NB4 (cell line): Measurements from ENCODE around the gene HPSE.

Source experiments
- CTCF ChIP-seq: IDR thresholded peaks from one replicate; pipeline ENCODE4 v1.5.1; 2012; ENCODE audit warnings: low read depth, low read length
- MYC ChIP-seq: IDR thresholded peaks from 2 replicates; pipeline ENCODE4 v1.6.1; 2011; ENCODE audit warnings: low read depth, low read length
- POLR2A ChIP-seq: IDR thresholded peaks from 2 replicates; pipeline ENCODE4 v1.6.1; 2011; ENCODE audit warnings: mild to moderate bottlenecking; ENCODE audit not compliant: insufficient read length; ENCODE audit errors: extremely low read depth

GRCh38 chr4:83285055-83285407 is 49.6 kb downstream of the HPSE start:
- TF ChIP-seq CTCF = no peak
- TF ChIP-seq POLR2A = no peak
- TF ChIP-seq MYC = no peak
